Immature natural killer cell (primary cell): ENCODE measurements around the gene POGLUT2. TPM values are rescaled to one million over a fixed set of nuclear protein-coding genes. Genes with fewer than 3 reads are reported as not detected.

Experiments
- DNase-seq, 3 donors: peaks; one replicate each; pipeline ENCODE4 v3.0.0; 2022; ENCODE audit warnings: mixed read lengths in 1 of 3
- H3K27ac Mint-ChIP-seq, 6 donors: one replicate each; pipeline ENCODE4 v1.8.0; 2020; ENCODE audit warnings: mixed read lengths in 6 of 6, mild to moderate bottlenecking in 5 of 6, inconsistent platforms in 4 of 6, moderate library complexity in 3 of 6
- H3K27me3 Mint-ChIP-seq, 3 donors: one replicate each; pipeline ENCODE4 v1.8.0; 2020 to 2021; ENCODE audit warnings: low read depth in 3 of 3, mild to moderate bottlenecking in 3 of 3, mixed read lengths in 3 of 3, moderate library complexity in 3 of 3, inconsistent platforms in 1 of 3
- H3K36me3 Mint-ChIP-seq, 3 donors: one replicate each; pipeline ENCODE4 v1.8.0; 2020; ENCODE audit warnings: mixed read lengths in 3 of 3, inconsistent platforms in 2 of 3, mild to moderate bottlenecking in 2 of 3
- H3K4me1 Mint-ChIP-seq, 2 donors: one replicate each; pipeline ENCODE4 v1.8.0; 2020; ENCODE audit warnings: inconsistent platforms in 2 of 2, mild to moderate bottlenecking in 2 of 2, mixed read lengths in 2 of 2, moderate library complexity in 1 of 2
- H3K4me3 Mint-ChIP-seq, 5 donors: one replicate each; pipeline ENCODE4 v1.8.0; 2020; ENCODE audit warnings: mild to moderate bottlenecking in 5 of 5, mixed read lengths in 5 of 5, inconsistent platforms in 3 of 5, moderate library complexity in 3 of 5
- H3K9me3 Mint-ChIP-seq, 6 donors: one replicate each; pipeline ENCODE4 v1.8.0; 2020; ENCODE audit warnings: mild to moderate bottlenecking in 6 of 6, mixed read lengths in 6 of 6, inconsistent platforms in 4 of 6, moderate library complexity in 3 of 6
- polyA plus RNA-seq, 3 donors: library from polyadenylated mRNA; unstranded; fragments of 300-500 nt; fragmentation: Illumina TruSeq; gene quantifications; one replicate each; pipeline ENCODE4 v1.2.3, GENCODE V29; 2021

Gene POGLUT2
- polyA plus RNA-seq, 3 donors from 2014 or later, result 1.2 to 4.2 (median 1.7) TPM

DNA sequence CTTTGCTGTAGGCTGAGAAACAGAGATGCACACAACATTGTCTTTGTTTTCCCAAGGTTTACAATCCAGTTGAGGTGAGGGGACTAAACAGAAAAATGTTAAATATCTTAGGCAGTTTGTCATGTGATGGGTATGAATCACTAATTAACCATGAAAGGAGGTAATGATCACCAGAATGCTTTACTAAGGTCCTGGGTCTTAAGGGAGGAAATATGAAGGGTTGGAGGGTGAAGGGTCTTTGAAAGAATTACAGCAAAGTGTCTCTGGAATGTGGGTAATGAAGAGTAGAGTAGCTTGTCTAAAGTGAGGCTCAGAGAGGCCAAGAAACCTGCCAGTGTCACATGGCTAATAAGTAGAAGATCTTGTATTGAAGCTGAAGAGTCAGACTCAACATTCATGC, 19.1 kb upstream of the POGLUT2 start:
- Mint-ChIP-seq H3K27ac (peak overlapping the region in 2 of 6 donors; percentile 0 to 18), H3K4me1 (peaks cover 4 to 7% of the 10 kb centered on the region in 2 donors)

DNA sequence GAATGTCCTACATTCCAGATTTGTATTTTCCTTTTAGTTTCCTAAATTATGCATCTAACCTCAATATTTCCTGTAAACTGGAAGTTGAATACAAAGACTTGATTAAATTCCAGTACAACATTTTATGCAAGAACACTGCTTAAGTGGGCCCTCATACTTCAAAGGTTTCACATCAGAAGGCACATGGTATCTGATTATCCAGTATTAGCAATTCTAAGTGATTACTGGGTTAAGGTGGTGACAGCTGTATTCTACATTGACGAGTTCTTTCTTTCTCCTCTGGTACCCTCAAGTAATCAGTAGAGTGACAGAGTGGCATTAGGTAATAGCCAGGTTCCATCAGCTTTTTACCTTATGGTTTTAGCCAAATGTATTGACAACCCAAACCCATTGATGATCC, 18.5 kb upstream of the POGLUT2 start:
- DNase-seq, result no peak
- Mint-ChIP-seq H3K4me1 (peaks cover 4 to 11% of the 10 kb centered on the region in 2 donors), H3K27ac (no peak overlapping the region), H3K36me3 (peaks cover 24 to 32% (median 29%) of the 10 kb centered on the region in 3 donors), H3K27me3 (peaks cover 0 to 2% (median 0%) of the 10 kb centered on the region in 3 donors), H3K4me3 (no peak overlapping the region), H3K9me3 (peaks cover 0 to under 1% (median 0%) of the 10 kb centered on the region in 6 donors)

More for the DNA sequence above, 19.1 kb upstream of the POGLUT2 start:
- H3K36me3 Mint-ChIP-seq, result peaks cover 24 to 38% (median 30%) of the 10 kb centered on the region in 3 donors
- H3K4me3 Mint-ChIP-seq, result no peak overlapping the region
- DNase-seq, result no peak
- H3K9me3 Mint-ChIP-seq, result no peaks in the 10 kb centered on the region
- H3K27me3 Mint-ChIP-seq, result peaks cover 0 to 2% (median 0%) of the 10 kb centered on the region in 3 donors

DNA sequence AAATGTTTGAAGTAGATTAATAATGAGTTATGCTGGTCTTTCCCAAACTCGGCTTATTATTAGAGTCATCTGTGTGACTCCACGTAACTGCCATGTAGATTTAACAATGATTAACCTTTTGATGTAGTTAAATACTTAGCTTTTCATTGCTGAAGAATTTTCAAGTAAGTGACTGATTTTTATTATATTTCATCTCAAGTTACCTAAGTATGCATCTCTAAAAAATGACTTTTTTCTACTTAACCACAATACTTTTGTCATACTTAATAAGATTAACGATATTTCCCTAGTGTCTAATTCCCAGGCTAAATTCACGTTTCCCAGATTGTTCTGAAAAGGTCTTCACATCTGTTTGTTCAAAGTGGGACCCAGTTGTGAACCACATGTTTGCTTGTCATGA, 17.9 kb upstream of the POGLUT2 start:
- H3K27me3 Mint-ChIP-seq, result peaks cover 0 to 2% (median 0%) of the 10 kb centered on the region in 3 donors
- DNase-seq, result no peak
- H3K27ac Mint-ChIP-seq, result no peak overlapping the region
- H3K4me1 Mint-ChIP-seq, result peaks cover 6 to 16% of the 10 kb centered on the region in 2 donors
- no peak overlapping the region for H3K4me3 Mint-ChIP-seq
- H3K36me3 Mint-ChIP-seq, result peaks cover 28 to 32% (median 29%) of the 10 kb centered on the region in 3 donors
- H3K9me3 Mint-ChIP-seq, result peaks cover 0 to 6% (median 3%) of the 10 kb centered on the region in 6 donors

- Mint-ChIP-seq H3K27me3 (peaks cover 0 to 2% (median 0%) of the 10 kb centered on the region in 3 donors), H3K9me3 (peaks cover 0 to 6% (median 3%) of the 10 kb centered on the region in 6 donors), H3K36me3 (peaks cover 28 to 37% (median 33%) of the 10 kb centered on the region in 3 donors), H3K4me3 (no peak overlapping the region), H3K4me1 (peaks cover 6 to 16% of the 10 kb centered on the region in 2 donors), H3K27ac (no peak overlapping the region)
- DNase-seq, result no peak
Measured at GRCh38 chr13:102815788-102816187, 17.0 kb upstream of the POGLUT2 start.

DNA sequence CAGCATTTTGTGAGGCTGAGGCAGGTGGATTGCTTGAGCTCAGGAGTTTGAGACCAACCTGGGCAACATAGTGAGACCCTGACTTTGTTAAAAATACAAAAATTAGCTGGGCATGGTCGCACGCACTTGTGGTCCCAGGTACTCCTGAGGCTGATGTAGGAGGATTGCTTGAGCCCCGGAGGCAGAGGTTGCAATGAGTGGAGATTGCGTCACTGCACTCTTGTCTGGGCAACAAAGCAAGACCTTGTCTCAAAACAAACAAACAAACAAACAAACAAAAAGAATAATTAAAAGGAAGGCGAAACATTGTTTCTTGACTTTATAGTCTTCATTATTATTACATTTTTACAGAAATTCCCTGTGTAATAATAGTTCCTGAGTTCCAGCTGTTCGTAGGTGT, 16.0 kb upstream of the POGLUT2 start:
- Mint-ChIP-seq H3K9me3 (peaks cover 0 to 6% (median 3%) of the 10 kb centered on the region in 6 donors), H3K36me3 (peaks cover 26 to 40% (median 31%) of the 10 kb centered on the region in 3 donors), H3K27me3 (peaks cover 0 to 2% (median 0%) of the 10 kb centered on the region in 3 donors), H3K27ac (no peak overlapping the region), H3K4me3 (no peak overlapping the region), H3K4me1 (peaks cover 6 to 20% of the 10 kb centered on the region in 2 donors)
- no peak for DNase-seq

- DNase-seq, result no peak
- peaks cover 6 to 23% of the 10 kb centered on the region in 2 donors for H3K4me1 Mint-ChIP-seq
- H3K27me3 Mint-ChIP-seq, result peaks cover 0 to 2% (median 0%) of the 10 kb centered on the region in 3 donors
- no peak overlapping the region for H3K4me3 Mint-ChIP-seq
- H3K36me3 Mint-ChIP-seq, result peaks cover 25 to 35% (median 25%) of the 10 kb centered on the region in 3 donors
- peaks cover 0 to 6% (median 3%) of the 10 kb centered on the region in 6 donors for H3K9me3 Mint-ChIP-seq
- H3K27ac Mint-ChIP-seq, result peak overlapping the region in 2 of 6 donors; percentile 21 to 64
Measured at GRCh38 chr13:102814025-102814607, 15.3 kb upstream of the POGLUT2 start.

GRCh38 chr13:102812611-102813287, 14.0 kb upstream of the POGLUT2 start:
- Mint-ChIP-seq H3K4me1 (peaks cover 8 to 34% of the 10 kb centered on the region in 2 donors), H3K27me3 (peaks cover 0 to 2% (median 0%) of the 10 kb centered on the region in 3 donors)

DNA sequence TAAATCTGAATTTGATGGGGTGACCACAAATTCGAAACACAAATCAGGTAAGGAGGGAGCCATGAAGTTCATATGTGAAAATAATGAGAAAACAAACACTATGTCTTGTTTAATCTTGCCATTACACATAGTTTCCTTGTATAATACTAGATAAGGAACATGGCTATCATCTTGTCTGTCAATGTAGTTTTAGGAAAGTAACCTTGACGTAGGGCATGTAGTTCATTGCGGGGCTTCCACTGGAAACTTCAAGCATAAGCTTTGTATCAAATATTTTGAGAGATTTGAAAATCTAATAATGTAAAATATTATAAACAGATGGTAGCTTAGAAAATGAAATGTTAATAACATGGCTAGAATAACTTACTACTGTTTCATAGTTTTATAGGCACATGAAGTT, 8.9 kb upstream of the POGLUT2 start:
- no peak for DNase-seq
- Mint-ChIP-seq H3K36me3 (peaks cover 9 to 16% (median 13%) of the 10 kb centered on the region in 3 donors), H3K4me1 (peaks cover 8 to 39% of the 10 kb centered on the region in 2 donors), H3K9me3 (peaks cover 0 to 6% (median 3%) of the 10 kb centered on the region in 6 donors), H3K4me3 (no peak overlapping the region), H3K27me3 (no peaks in the 10 kb centered on the region), H3K27ac (no peak overlapping the region)

More at GRCh38 chr13:102812611-102813287, 14.0 kb upstream of the POGLUT2 start:
- DNase-seq, result no peak
- no peak overlapping the region for H3K27ac Mint-ChIP-seq
- peaks cover 23 to 30% (median 25%) of the 10 kb centered on the region in 3 donors for H3K36me3 Mint-ChIP-seq
- peaks cover 0 to 6% (median 3%) of the 10 kb centered on the region in 6 donors for H3K9me3 Mint-ChIP-seq
- no peak overlapping the region for H3K4me3 Mint-ChIP-seq

- Mint-ChIP-seq H3K9me3 (no peaks in the 10 kb centered on the region), H3K36me3 (peaks cover 4% of the 10 kb centered on the region in 3 donors), H3K27ac (no peak overlapping the region), H3K4me3 (no peak overlapping the region), H3K27me3 (no peaks in the 10 kb centered on the region), H3K4me1 (peaks cover 20 to 46% of the 10 kb centered on the region in 2 donors)
- no peak for DNase-seq
Measured at GRCh38 chr13:102805680-102806079, 6.9 kb upstream of the POGLUT2 start.

DNA sequence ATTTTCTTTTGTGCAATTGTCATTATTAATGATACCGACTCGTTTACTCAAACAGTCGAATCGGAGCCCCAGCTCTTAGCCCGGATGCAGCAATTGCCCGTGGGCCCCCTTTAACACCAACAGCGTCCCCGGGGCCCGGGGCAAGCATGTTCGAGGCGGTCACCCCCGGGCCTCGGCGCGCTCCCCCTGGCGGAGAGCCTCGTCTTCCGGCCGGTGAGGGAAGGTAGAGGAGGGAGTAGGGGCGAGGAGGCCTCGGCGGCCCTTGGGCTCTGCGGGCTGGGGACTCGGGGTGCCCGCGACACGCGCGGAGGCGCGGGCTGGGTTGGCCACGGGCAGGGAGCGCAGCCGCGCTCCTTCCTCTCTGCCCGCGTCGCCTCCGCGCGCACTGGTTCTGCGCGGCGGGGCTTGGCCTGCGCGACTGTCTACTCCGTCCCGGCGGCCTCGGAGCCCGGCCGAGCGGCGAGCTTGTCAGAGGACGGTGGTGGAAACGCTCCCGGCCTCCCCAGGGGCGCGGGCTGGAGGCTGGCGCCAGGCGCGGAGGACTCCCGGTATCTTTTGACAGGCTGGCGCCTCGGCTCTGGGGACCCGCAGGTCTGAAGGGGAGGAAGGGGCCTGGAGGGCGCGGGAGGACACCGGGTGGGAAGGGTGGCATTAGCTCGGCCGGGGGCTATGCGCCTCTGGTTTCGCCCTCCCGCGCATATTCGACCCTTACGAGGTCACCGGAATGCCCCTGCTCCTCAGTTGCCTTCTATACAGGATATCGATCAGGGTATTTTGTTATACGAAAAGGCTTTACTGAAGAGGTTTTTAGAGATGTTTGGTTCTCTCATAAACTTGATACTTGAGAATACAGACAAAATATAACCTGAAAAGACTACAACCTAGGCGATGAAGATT, 1.6 kb upstream of the POGLUT2 start:
- Mint-ChIP-seq H3K4me1 (peaks cover 28 to 44% of the 10 kb centered on the region in 2 donors), H3K36me3 (no peaks in the 10 kb centered on the region), H3K27ac (peak overlapping the region; percentile 17 to 88 (median 72)), H3K4me3 (peak overlapping the region; percentile 91 to 92 (median 91)), H3K27me3 (peaks cover 2 to 6% (median 3%) of the 10 kb centered on the region in 3 donors), H3K9me3 (no peaks in the 10 kb centered on the region)
- peak; percentile 85 to 88 (median 87) for DNase-seq

DNA sequence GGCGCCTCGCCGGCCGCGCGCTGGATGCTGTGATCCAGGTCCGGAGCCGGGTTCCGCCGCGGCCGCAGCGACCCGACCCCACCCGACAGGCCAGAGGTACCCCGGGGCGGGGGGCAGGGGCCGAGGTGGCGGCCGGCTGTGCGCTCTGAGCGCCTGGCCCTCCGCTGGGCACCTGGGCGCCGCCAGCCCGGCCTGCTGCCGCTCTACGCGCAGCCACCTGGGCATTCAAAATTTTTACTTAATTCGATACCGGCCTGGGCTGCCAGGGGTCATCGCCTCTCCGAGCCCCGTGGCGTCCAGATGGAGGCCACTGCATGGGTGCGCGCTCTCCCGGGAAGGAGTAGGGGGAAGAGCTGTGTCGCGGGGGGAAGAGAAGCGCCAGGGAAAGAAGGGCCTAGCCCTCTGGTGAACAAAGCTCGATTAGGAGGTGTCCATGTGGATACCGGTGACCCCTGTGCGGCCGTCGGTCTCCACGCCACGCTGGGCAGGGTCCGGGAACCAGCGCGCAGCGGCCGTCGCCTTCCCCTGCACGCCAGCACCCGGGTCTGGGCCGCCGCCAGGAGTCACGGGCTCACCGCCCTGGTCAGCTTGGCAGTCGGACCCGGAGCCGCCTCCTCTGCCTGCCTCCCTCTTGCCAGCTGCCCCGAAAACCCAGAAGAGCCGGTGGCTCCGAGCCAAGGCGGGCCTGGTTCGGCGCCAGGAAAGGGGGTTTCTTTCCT, 809 bp upstream of the POGLUT2 start:
- H3K4me3 Mint-ChIP-seq, result peak overlapping the region; percentile 91 to 94 (median 92)
- peaks cover 2 to 6% (median 3%) of the 10 kb centered on the region in 3 donors for H3K27me3 Mint-ChIP-seq
- H3K4me1 Mint-ChIP-seq, result peaks cover 28 to 36% of the 10 kb centered on the region in 2 donors
- H3K36me3 Mint-ChIP-seq, result no peaks in the 10 kb centered on the region
- peak in 1 of 3 donors; percentile 23 for DNase-seq
- H3K27ac Mint-ChIP-seq, result peak overlapping the region in 5 of 6 donors; percentile 23 to 80 (median 72)
- no peaks in the 10 kb centered on the region for H3K9me3 Mint-ChIP-seq

DNA sequence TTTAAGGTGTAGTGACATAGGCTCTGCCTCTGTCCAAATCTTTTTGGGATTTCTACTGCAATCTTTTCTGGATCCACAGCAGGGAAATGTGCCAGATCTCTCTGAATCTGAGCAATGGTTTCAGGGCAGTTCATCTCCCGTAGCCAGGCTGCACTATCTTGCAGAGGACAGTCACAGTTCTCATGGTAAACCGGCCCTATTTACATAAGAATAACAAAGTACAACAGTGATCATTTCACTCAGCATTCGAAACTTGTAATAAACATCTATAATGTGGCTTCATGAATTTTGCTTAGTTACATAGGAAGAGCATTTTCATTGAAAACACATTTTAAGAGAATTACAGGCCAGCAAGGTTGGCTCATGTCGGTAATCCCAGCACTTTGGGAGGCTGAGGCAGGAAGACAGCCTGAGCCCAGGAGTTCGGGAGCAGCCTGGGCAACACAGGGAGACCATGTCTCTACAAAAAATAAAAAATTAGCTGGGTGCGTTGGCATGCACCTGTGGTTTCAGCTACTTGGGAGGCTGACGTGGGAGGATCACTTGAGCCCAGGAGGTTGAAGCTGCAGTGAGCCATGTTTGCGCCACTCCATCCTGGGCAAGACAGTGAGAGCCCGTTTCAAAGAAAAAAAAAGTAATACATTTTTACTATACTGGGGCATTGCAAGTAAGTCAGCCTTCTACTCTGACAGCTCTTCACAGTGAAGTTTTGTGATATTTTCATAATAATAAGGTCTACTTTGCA, 5.0 kb downstream of the POGLUT2 start:
- no peak overlapping the region for H3K4me3 Mint-ChIP-seq
- DNase-seq, result no peak
- H3K36me3 Mint-ChIP-seq, result peaks cover 3 to 13% (median 4%) of the 10 kb centered on the region in 3 donors
- no peak overlapping the region for H3K27ac Mint-ChIP-seq
- H3K9me3 Mint-ChIP-seq, result peaks cover 0 to 1% (median 0%) of the 10 kb centered on the region in 6 donors
- H3K4me1 Mint-ChIP-seq, result peaks cover 4 to 9% of the 10 kb centered on the region in 2 donors
- peaks cover 0 to 3% (median 2%) of the 10 kb centered on the region in 3 donors for H3K27me3 Mint-ChIP-seq
